Subcutaneous adipose tissue (tissue), 4 donors: Measurements from ENCODE around the gene DVL3. TPM values are rescaled to one million over a fixed set of nuclear protein-coding genes. Genes with fewer than 3 reads are reported as not detected.

Source experiments
- total RNA-seq, 4 donors: library from RNA; depleted of rRNA; stranded (reverse); fragments of >200 nt; gene quantifications; one replicate each; pipeline ENCODE4 v1.1.0, GENCODE V29; 2016
- TF ChIP-seq, protein P1 (sequence below): fragments of 450-650 bp; IDR thresholded peaks from one replicate; pipeline ENCODE4 v1.5.1; 2016; ENCODE audit warnings: low read depth, mild to moderate bottlenecking, control low read depth, antibody characterized with exemption, moderate library complexity

DVL3 gene
- total RNA-seq, 4 donors from 2014 or later, result 18.9 to 57.3 (median 32.6) TPM

DNA sequence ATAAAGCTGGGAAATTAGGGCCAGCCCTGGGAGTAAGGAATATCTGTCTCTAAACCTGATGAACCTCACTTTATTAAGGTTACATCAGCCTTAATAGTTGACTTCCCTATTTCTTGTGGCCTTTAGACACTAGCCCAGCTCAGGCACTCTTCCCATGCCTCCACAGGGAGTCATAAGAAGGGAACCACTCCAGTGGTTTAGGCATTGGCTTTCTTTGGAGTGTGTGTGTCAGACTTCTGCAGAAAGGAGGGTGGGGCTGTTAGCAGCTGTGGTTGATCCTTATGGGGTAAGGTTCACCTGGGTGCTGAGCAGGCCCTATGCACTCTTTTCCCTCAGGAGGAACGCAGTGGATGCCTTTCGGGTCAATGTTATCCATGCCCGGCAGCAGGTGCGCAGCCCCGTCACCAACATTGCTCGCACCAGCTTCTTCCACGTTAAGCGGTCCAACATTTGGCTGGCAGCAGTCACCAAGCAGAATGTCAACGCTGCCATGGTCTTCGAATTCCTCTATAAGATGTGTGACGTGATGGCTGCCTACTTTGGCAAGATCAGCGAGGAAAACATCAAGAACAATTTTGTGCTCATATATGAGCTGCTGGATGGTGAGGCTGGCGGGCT is 23.5 kb downstream of the DVL3 start:
- TF ChIP-seq, protein P1, sequence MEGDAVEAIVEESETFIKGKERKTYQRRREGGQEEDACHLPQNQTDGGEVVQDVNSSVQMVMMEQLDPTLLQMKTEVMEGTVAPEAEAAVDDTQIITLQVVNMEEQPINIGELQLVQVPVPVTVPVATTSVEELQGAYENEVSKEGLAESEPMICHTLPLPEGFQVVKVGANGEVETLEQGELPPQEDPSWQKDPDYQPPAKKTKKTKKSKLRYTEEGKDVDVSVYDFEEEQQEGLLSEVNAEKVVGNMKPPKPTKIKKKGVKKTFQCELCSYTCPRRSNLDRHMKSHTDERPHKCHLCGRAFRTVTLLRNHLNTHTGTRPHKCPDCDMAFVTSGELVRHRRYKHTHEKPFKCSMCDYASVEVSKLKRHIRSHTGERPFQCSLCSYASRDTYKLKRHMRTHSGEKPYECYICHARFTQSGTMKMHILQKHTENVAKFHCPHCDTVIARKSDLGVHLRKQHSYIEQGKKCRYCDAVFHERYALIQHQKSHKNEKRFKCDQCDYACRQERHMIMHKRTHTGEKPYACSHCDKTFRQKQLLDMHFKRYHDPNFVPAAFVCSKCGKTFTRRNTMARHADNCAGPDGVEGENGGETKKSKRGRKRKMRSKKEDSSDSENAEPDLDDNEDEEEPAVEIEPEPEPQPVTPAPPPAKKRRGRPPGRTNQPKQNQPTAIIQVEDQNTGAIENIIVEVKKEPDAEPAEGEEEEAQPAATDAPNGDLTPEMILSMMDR, result no peak

DNA sequence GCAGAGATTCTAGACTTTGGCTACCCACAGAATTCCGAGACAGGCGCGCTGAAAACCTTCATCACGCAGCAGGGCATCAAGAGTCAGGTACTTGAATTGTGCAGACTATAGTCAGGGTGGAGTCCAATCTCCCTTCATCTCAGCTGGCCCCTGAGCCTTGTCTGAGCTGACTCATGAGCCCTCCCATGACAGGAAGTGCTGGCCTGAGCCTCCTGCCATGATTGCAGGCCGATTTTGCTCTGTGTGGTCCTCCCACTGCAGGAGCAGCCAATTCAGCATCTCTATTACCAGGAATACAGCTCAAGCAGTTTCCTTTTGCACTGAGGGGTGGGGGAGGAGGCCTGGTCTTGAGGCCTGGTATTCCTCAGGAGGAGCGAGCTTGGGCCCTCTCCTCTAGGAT is 25.0 kb downstream of the DVL3 start:
- TF ChIP-seq, protein P1, result no peak

DNA sequence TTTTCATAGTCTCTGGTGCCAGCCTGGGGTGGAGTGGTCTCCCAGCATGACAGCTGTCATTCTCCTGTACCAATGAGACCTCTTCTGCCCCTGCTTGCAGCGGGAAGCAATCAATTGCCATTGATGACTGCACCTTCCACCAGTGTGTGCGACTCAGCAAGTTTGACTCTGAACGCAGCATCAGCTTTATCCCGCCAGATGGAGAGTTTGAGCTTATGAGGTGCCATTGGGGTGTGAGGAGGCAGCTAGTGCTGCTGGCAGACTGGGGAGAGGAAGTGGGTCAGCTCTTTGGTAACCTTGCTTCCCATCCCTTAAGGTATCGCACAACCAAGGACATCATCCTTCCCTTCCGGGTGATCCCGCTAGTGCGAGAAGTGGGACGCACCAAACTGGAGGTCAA is 26.4 kb downstream of the DVL3 start:
- TF ChIP-seq, protein P1, result no peak

DNA sequence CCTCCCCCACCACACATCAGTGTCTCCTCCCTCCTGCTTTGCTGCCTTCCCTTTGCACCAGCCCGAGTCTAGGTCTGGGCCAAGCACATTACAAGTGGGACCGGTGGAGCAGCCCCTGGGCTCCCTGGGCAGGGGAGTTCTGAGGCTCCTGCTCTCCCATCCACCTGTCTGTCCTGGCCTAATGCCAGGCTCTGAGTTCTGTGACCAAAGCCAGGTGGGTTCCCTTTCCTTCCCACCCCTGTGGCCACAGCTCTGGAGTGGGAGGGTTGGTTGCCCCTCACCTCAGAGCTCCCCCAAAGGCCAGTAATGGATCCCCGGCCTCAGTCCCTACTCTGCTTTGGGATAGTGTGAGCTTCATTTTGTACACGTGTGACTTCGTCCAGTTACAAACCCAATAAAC is 28.5 kb downstream of the DVL3 start:
- TF ChIP-seq, protein P1, result no peak

DNA sequence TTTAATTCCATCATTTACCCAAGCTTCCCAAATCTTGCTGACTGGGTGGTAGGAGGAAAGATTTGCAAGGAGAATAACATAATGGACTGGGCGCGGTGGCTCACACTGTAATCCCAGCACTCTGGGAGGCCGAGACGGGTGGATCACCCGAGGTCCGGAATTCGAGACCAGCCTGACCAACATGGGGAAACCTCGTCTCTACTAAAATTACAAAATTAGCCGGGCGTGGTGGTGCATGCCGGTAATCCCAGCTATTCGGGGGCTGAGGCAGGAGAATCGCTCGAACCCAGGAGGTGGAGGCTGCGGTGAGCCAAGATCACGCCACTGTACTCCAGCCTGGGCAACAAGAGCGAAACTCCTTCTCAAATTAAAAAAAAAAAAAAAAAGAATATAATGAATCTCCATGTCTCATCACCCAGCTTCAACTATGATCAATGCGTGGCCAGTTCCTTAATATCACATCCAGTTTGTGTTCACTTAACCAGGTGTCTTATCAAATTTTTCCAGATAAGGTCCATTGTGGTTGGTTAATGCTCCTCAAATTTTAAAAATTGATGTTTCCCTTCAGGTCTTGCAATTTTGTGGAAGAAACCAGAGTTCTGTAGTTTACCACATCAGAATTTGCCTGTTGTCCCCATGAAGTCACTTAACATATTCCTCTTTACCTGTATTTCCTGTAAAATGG is 29.5 kb downstream of the DVL3 start:
- TF ChIP-seq, protein P1, result no peak

DNA sequence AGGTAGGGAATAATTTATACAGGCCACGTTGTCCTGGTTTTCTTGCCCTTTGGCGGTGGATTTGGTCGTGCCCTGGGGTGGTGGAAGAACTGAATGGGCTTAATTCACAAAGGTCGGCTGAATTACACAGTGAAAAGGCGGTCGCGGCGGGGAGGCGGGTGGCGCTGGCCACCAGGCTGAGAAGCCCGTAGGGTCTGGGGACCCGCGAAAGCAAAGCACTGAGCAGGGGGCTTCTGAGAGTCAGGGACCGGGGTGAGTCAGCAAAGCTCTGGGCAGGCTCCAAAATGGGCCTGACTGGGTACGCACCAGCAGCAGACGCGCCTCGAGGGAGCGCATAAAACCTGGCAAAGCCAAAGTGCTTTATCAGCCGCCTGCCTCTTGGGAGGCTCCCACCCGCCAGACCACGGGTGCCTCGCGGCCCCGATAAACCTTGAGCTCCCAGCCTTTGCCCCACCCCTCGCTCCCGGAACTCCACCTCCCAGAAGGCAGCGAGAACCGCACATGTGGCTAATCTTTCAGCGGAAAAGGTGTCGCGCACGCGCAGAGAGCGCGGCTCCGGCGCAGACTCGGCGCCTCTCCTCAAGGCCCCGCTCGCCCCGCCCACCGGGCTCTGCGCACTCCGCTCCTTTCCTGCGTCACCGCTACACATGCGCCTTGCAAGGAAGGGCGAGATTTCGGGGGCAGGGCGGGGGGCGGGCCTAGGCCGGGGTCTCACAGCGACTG is 30.4 kb downstream of the DVL3 start:
- TF ChIP-seq, protein P1, result no peak

DNA sequence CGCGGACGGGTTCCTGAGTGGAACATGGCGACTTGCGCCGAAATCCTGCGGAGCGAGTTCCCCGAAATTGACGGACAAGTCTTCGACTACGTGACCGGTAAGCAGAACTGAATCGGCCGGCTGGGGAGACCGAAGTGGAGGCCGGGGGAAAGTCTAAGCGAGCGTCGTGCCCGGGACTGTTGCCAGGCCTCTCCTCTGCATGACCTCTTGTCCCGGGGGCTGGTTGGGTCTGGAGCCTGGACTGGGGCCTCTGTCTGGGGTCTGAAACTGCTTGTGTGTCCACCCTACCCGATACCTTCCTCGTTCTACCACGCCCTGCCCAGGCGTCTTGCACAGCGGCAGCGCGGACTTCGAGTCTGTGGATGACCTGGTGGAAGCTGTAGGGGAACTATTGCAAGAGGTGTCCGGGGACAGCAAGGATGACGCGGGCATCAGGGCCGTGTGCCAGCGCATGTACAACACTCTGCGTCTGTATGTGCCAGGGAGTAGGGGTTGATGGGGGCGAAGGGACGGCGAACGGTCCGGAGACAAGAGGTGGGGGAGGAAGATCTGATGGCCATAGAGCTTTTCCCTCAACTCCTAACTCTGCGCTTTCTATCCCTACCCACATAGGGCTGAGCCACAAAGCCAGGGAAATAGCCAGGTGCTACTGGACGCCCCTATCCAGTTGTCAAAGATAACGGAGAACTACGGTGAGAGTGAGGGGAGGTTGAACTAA is 31.2 kb downstream of the DVL3 start, which contains the start of gene ABCF3:
TSS of gene ABCF3 (plus strand) at position 16 of the 718 bp plus-strand sequence. CDS start at position 25, 9 bp downstream.
- TF ChIP-seq, protein P1, result no peak
